Activated CD8-positive, alpha-beta memory T cell treated with anti-CD3 and anti-CD28 coated beads, Interleukin-2, amount 10 ng/mL, durations not matched to agents 7 days and 5 days (primary cell): ENCODE data around the gene FAM78B. TPM values are rescaled to one million over a fixed set of nuclear protein-coding genes. Genes with fewer than 3 reads are reported as not detected.

Experiments
- ATAC-seq: fragments of 150-1000 bp; cut with Tn5 transposase; one replicate; pipeline ENCODE4 v1.10.0; 2021; ENCODE audit warnings: moderate library complexity
- CTCF ChIA-PET: fragments of 350-600 bp; sonication (Branson Sonifier 250); formaldehyde crosslinking; loops from one replicate; lab custom pipeline; 2021; ENCODE audit warnings: antibody characterized with exemption; lab: Charles Lee
- DNase-seq: peaks from one replicate; pipeline ENCODE4 v3.0.0-alpha.2; 2020
- H3K27ac Mint-ChIP-seq: one replicate; pipeline ENCODE4 v1.8.0; 2021; ENCODE audit warnings: mild to moderate bottlenecking, mixed read lengths
- H3K27me3 Mint-ChIP-seq: one replicate; pipeline ENCODE4 v1.8.0; 2021; ENCODE audit warnings: mixed read lengths
- H3K36me3 Mint-ChIP-seq: one replicate; pipeline ENCODE4 v1.8.0; 2021; ENCODE audit warnings: mild to moderate bottlenecking, mixed read lengths
- H3K4me1 Mint-ChIP-seq: one replicate; pipeline ENCODE4 v1.8.0; 2021; ENCODE audit warnings: mixed read lengths
- H3K4me3 Mint-ChIP-seq: one replicate; pipeline ENCODE4 v1.8.0; 2021; ENCODE audit warnings: mild to moderate bottlenecking, moderate library complexity, mixed read lengths
- H3K9me3 Mint-ChIP-seq: one replicate; pipeline ENCODE4 v1.8.0; 2022; ENCODE audit warnings: low read depth, mixed read lengths
- microRNA-seq: library from miRNA; unstranded; fragments of <30 nt; microRNA quantifications from one replicate; pipeline ENCODE4 v1.2.0, GENCODE V29; 2022
- total RNA-seq, 2 experiments: library from RNA; stranded (reverse); gene quantifications; one replicate each; pipeline ENCODE4 v1.2.3, GENCODE V29; 2021

Gene FAM78B
- total RNA-seq, 2 experiments from 2014 or later, result 0.15 to 0.82 TPM

- H3K27ac Mint-ChIP-seq, result no peak overlapping the region
- H3K4me3 Mint-ChIP-seq, result no peak overlapping the region
- DNase-seq, result no peak
- CTCF ChIA-PET, result no interaction called here
- H3K27me3 Mint-ChIP-seq, result peaks cover 28% of the 10 kb centered on the region
- no peaks in the 10 kb centered on the region for H3K4me1 Mint-ChIP-seq
- no peaks in the 10 kb centered on the region for H3K9me3 Mint-ChIP-seq
- ATAC-seq, result no peak
- H3K36me3 Mint-ChIP-seq, result no peaks in the 10 kb centered on the region
These were observed 140.7 kb downstream of the FAM78B start for GRCh38 chr1:166026143-166026542.

GRCh38 chr1:166020210-166020609 is 146.6 kb downstream of the FAM78B start:
- no peaks in the 10 kb centered on the region for H3K9me3 Mint-ChIP-seq
- DNase-seq, result no peak
- no peak for ATAC-seq
- H3K36me3 Mint-ChIP-seq, result no peaks in the 10 kb centered on the region
- H3K4me1 Mint-ChIP-seq, result no peaks in the 10 kb centered on the region
- H3K27ac Mint-ChIP-seq, result no peak overlapping the region
- H3K4me3 Mint-ChIP-seq, result no peak overlapping the region
- H3K27me3 Mint-ChIP-seq, result peaks cover 16% of the 10 kb centered on the region
- CTCF ChIA-PET, result no interaction called here

Small RNA genes within 50 kb of the gene (microRNA-seq; reads per million reads assigned to microRNA genes)
- not detected for gene MIR921
